ENCODE data around the gene RASSF4.

RASSF4 gene

DNA sequence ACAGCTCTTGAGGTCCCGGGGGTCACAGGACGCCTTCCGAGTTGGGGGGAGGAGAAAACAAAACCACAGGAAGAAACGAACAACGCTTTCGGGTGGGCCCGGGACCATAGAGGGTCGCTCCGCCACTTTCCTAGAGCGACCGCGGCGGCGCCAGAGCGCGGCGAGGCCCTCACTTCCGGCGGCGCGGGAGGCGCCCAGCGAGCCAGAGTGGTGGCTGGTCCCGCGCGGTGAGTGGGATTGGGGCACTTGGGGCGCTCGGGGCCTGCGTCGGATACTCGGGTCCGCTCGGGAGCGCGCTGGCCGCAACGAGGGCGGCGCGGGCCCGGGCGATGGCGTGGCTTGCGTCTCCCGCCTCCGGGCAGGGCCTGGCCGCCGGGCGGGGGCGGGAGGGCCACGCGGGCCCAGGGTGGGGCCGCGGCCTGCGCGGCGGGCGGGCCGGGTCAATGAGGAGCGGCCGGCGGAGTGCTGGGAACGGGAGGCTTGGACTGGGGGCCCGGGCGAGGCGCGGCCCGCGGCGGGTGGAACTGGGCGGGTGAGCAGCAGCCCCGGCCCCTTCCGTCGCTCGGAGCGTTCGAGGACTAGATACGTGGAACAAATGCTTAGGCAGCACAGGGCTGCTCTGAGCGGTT lies 41.3 kb downstream of the RASSF4 start, which contains the start of gene ZNF22:
Gene ZNF22 (plus strand): TSS at position 172 of the 629 bp plus-strand sequence. CDS start 2,446 bp downstream, outside the sequence.
- TF ChIP-seq, protein P1, sequence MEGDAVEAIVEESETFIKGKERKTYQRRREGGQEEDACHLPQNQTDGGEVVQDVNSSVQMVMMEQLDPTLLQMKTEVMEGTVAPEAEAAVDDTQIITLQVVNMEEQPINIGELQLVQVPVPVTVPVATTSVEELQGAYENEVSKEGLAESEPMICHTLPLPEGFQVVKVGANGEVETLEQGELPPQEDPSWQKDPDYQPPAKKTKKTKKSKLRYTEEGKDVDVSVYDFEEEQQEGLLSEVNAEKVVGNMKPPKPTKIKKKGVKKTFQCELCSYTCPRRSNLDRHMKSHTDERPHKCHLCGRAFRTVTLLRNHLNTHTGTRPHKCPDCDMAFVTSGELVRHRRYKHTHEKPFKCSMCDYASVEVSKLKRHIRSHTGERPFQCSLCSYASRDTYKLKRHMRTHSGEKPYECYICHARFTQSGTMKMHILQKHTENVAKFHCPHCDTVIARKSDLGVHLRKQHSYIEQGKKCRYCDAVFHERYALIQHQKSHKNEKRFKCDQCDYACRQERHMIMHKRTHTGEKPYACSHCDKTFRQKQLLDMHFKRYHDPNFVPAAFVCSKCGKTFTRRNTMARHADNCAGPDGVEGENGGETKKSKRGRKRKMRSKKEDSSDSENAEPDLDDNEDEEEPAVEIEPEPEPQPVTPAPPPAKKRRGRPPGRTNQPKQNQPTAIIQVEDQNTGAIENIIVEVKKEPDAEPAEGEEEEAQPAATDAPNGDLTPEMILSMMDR (IDR thresholded peaks at IDR 0.05; ENCODE audit: low read length, missing control alignments), result peak; percentile 3
- H3K4me3 ChIP-seq (replicated peaks; ENCODE audit: low read depth, low read length), result peak within 1 kb of the TSS; percentile 63
- DNase-seq (ENCODE audit: low read depth), result peak; percentile 63

DNA sequence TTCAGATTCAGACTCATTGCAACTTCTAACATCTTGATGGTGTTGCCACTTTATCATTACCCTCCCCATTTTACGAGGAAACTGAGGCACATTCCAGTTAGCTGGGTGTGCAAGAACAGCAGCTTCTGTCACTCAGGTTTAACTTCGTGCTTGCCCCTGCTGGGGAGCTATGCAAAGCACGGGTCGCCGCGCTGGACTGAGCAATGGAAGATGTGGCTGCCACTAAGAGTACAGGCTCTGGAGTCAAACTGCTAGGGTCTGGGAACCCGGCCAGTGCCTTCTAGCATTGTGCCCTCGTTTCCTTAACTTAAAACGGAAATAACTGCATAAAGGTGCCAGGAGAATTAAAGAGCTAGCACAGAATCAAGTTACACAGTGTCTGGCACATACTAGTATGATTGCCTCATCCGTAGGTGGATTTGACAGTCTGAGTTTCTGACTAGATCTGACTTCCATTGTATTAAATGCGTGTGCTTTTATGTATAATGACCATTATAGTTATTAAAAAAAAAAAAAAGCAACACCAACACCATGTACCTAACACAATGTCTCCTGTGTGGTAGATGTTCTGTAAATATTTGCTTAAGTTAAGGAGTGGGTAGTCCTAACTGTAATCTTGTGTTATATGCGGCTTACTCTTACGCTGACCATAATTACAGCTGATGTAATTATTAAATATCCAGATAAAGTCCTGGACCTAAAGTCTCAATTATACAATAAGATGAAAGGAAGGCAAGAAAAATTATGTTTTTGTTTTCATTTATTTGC lies 42.0 kb downstream of the RASSF4 start:
- TF ChIP-seq, protein P1 (IDR thresholded peaks at IDR 0.05; ENCODE audit: low read length, missing control alignments), result peak; percentile 30
- peak overlapping the region; percentile 63 for H3K4me3 ChIP-seq (replicated peaks; ENCODE audit: low read depth, low read length)
- peak; percentile 79 for DNase-seq (ENCODE audit: low read depth)

DNA sequence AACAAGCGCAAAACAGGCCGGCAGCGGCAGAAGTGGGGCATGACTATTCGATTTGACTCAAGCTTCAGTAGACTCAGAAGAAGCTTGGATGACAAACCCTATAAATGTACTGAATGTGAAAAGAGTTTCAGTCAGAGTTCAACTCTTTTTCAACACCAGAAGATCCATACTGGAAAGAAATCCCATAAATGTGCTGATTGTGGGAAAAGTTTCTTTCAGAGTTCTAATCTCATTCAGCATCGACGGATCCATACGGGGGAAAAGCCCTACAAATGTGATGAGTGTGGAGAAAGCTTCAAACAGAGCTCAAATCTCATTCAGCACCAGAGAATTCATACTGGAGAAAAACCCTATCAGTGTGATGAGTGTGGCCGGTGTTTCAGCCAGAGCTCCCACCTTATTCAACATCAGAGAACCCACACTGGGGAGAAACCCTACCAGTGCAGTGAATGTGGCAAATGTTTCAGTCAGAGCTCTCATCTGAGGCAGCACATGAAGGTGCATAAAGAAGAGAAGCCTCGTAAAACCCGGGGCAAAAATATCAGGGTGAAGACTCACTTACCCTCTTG lies 43.9 kb downstream of the RASSF4 start:
- no peak overlapping the region for H3K4me3 ChIP-seq (replicated peaks; ENCODE audit: low read depth, low read length)
- no peak for DNase-seq (ENCODE audit: low read depth)
- TF ChIP-seq, protein P1 (IDR thresholded peaks at IDR 0.05; ENCODE audit: low read length, missing control alignments), result no peak

DNA sequence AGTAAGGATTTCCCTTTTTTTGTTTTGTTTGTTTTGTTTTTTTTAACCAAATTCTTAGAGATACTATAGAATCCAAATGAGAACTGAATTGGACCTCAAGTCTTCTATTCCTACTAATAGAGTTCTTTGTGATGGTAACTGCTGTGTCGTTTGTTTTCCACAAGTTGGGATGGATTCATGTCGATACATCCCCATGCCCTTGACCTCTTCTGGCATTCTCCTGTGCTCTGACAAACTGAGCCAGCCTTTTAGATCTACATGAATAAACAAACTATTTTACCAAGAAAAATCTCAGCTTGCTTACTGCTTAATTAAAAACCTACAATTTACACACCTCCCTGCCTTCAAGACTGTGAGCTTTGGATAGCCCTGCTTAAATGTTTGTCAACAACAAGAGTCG lies 45.1 kb downstream of the RASSF4 start:
- no peak overlapping the region for H3K4me3 ChIP-seq (replicated peaks; ENCODE audit: low read depth, low read length)
- TF ChIP-seq, protein P1 (IDR thresholded peaks at IDR 0.05; ENCODE audit: low read length, missing control alignments), result no peak
- DNase-seq (ENCODE audit: low read depth), result no peak

DNA sequence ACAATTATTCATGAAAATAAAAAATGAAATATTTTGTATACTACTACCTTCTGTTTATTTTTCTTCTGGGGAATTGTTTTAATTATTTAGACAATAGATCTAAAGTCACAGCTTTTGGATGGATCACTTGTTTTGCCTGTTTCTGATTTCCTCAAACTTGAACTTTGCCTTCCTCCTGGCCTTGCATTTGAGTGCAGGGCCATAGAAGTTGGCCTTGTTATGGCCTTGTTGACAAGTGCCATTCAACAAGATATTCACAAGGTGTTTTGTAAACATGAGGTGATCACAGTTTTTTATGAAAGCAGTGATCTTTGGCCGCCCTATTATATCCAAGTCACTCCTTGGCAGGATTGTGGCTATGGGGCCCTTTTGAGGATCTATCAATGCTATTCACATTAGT lies 45.7 kb downstream of the RASSF4 start:
- H3K4me3 ChIP-seq (replicated peaks; ENCODE audit: low read depth, low read length), result no peak overlapping the region
- DNase-seq (ENCODE audit: low read depth), result no peak

DNA sequence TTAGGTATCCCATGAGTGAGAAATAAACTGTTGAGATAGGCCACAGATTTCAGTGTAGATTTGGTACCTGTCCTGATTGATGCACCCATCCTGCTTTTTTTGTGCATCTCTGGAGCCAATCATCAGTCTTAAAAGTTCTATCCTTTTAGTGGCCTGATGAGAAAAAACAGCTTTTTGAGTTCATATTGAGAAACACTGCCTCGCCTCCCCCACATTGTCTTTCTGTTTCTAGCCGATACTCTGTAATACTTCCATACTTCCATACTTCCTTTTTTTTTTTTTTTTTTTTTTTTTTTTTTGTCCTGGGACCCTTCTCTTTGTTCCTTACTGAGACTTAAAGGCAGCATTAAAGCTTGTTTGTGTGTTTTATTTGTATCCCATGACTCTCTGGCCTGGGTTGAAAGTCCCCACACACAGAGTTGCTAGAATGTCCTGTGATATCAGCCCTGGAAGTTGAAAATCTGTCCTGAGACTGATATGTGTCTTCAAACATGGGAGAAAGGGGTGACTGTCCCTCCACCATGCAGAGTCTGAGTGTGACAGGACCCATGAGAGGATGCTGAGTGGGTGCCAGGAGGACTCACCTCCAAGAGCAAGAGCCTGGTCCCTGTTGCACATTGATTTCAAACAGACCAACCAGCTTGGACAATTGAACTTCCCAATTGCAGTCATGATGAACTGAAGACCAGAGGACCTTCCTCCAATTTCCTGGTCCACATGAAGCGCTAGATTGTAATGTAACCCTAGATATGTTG lies 46.9 kb downstream of the RASSF4 start:
- TF ChIP-seq, protein P1 (IDR thresholded peaks at IDR 0.05; ENCODE audit: low read length, missing control alignments), result no peak
- H3K4me3 ChIP-seq (replicated peaks; ENCODE audit: low read depth, low read length), result no peak overlapping the region
- DNase-seq (ENCODE audit: low read depth), result no peak

More for the DNA sequence above, 45.7 kb downstream of the RASSF4 start:
- TF ChIP-seq, protein P1 (IDR thresholded peaks at IDR 0.05; ENCODE audit: low read length, missing control alignments), result no peak

All from fibroblast of pulmonary artery (primary cell).